ENCODE results near the gene FCN1.

Gene FCN1

GRCh38 chr9:134937164-134937555 lies 19.4 kb upstream of the FCN1 start:
- H3K4me3 ChIP-seq (ENCODE audit: low read depth, low read length), result no peak overlapping the region

GRCh38 chr9:134936346-134937163 lies 18.8 kb upstream of the FCN1 start:
- H3K4me3 ChIP-seq (ENCODE audit: low read depth, low read length), result no peak overlapping the region
- no peak for TF ChIP-seq CTCF (IDR thresholded peaks at IDR 0.05; ENCODE audit: borderline replicate concordance, insufficient read depth, low read depth, low read length)

More at GRCh38 chr9:134937164-134937555, 19.4 kb upstream of the FCN1 start:
- no peak for TF ChIP-seq CTCF (IDR thresholded peaks at IDR 0.05; ENCODE audit: borderline replicate concordance, insufficient read depth, low read depth, low read length)

- H3K4me3 ChIP-seq (ENCODE audit: low read depth, low read length), result no peak overlapping the region
These were observed 18.1 kb upstream of the FCN1 start for GRCh38 chr9:134935701-134936345.

GRCh38 chr9:134935056-134935640 lies 17.4 kb upstream of the FCN1 start:
- no peak for TF ChIP-seq CTCF (IDR thresholded peaks at IDR 0.05; ENCODE audit: borderline replicate concordance, insufficient read depth, low read depth, low read length)
- no peak overlapping the region for H3K4me3 ChIP-seq (ENCODE audit: low read depth, low read length)

More at GRCh38 chr9:134935701-134936345, 18.1 kb upstream of the FCN1 start:
- TF ChIP-seq CTCF (IDR thresholded peaks at IDR 0.05; ENCODE audit: borderline replicate concordance, insufficient read depth, low read depth, low read length), result no peak

- no peak for TF ChIP-seq CTCF (IDR thresholded peaks at IDR 0.05; ENCODE audit: borderline replicate concordance, insufficient read depth, low read depth, low read length)
- H3K4me3 ChIP-seq (ENCODE audit: low read depth, low read length), result no peak overlapping the region
These were observed 15.5 kb upstream of the FCN1 start for GRCh38 chr9:134933076-134933659.

- no peak overlapping the region for H3K4me3 ChIP-seq (ENCODE audit: low read depth, low read length)
- TF ChIP-seq CTCF (IDR thresholded peaks at IDR 0.05; ENCODE audit: borderline replicate concordance, insufficient read depth, low read depth, low read length), result no peak
These were observed 14.9 kb upstream of the FCN1 start for GRCh38 chr9:134932606-134933005.

Measured in GM12875 (cell line).